Liver (tissue), 9 donors: ENCODE data around the gene ROM1. TPM values are rescaled to one million over a fixed set of nuclear protein-coding genes. Genes with fewer than 3 reads are reported as not detected.
A peak's percentile ranks its signal among the peaks of the same experiment; 100 is the strongest.

ENCODE experiments used
- DNase-seq: peaks from one replicate; pipeline ENCODE4 v3.0.0-alpha.2; 2017; ENCODE audit warnings: low spot score
- H3K27ac ChIP-seq, 2 donors: one replicate each; pipeline ENCODE4 v1.7.0; 2013; ENCODE audit warnings: inconsistent platforms in 2 of 2, low read length in 2 of 2, control low read depth in 1 of 2, low read depth in 1 of 2, mild to moderate bottlenecking in 1 of 2
- H3K27me3 ChIP-seq, 4 donors: one replicate each; pipeline versions ENCODE4 v1.6.1 to v1.7.0; 2013; ENCODE audit warnings: low read length in 3 of 4, inconsistent platforms in 1 of 4, mild to moderate bottlenecking in 1 of 4, moderate library complexity in 1 of 4; ENCODE audit not compliant: control insufficient read depth in 4 of 4, insufficient read depth in 4 of 4
- H3K36me3 ChIP-seq, 4 donors: one replicate each; pipeline versions ENCODE4 v1.6.1 to v1.7.0; 2013; ENCODE audit warnings: low read length in 3 of 4, mild to moderate bottlenecking in 3 of 4, low read depth in 1 of 4, moderate library complexity in 1 of 4; ENCODE audit not compliant: control insufficient read depth in 4 of 4, insufficient read depth in 3 of 4
- H3K4me1 ChIP-seq, 4 donors: one replicate each; pipeline versions ENCODE4 v1.6.1 to v1.7.0; 2013; ENCODE audit warnings: low read length in 3 of 4, mild to moderate bottlenecking in 3 of 4, moderate library complexity in 1 of 4; ENCODE audit not compliant: control insufficient read depth in 4 of 4, insufficient read depth in 4 of 4
- H3K4me3 ChIP-seq, 3 donors: one replicate each; pipeline versions ENCODE4 v1.6.1 to v1.7.0; 2013; ENCODE audit warnings: low read length in 3 of 3, control low read depth in 1 of 3, low read depth in 1 of 3, mild to moderate bottlenecking in 1 of 3
- H3K9ac ChIP-seq, 2 donors: one replicate each; pipeline ENCODE4 v1.7.0; 2013; ENCODE audit warnings: low read length in 2 of 2, mild to moderate bottlenecking in 2 of 2, moderate library complexity in 2 of 2, control low read depth in 1 of 2, low read depth in 1 of 2
- H3K9me3 ChIP-seq, 4 donors: one replicate each; pipeline versions ENCODE4 v1.6.1 to v1.7.0; 2013; ENCODE audit warnings: low read length in 3 of 4; ENCODE audit not compliant: control insufficient read depth in 4 of 4
- EGR1 ChIP-seq, 2 donors: IDR thresholded peaks; 2 replicates each; pipeline ENCODE4 v1.6.1; 2016 to 2018; ENCODE audit warnings: antibody characterized with exemption in 2 of 2, low read depth in 2 of 2
- FOXA1 ChIP-seq: IDR thresholded peaks from 2 replicates; pipeline ENCODE4 v1.6.1; 2016; ENCODE audit warnings: antibody characterized with exemption
- FOXA2 ChIP-seq: IDR thresholded peaks from 2 replicates; pipeline ENCODE4 v1.6.1; 2016; ENCODE audit warnings: antibody characterized with exemption
- GABPA ChIP-seq, 2 donors: IDR thresholded peaks in 1 of 2; conservative IDR thresholded peaks in 1 of 2; 2 replicates each; pipeline ENCODE4 v1.6.1; 2016; ENCODE audit warnings: antibody characterized with exemption in 2 of 2, mild to moderate bottlenecking in 1 of 2, moderate library complexity in 1 of 2
- HNF4A ChIP-seq, 2 donors: conservative IDR thresholded peaks; 2 replicates each; pipeline ENCODE4 v1.6.1; 2016; ENCODE audit warnings: antibody characterized with exemption in 2 of 2, mild to moderate bottlenecking in 2 of 2
- HNF4G ChIP-seq: IDR thresholded peaks from 2 replicates; pipeline ENCODE4 v1.6.1; 2016; ENCODE audit warnings: antibody characterized with exemption
- JUND ChIP-seq, 2 donors: IDR thresholded peaks; 2 replicates each; pipeline ENCODE4 v1.6.1; 2016; ENCODE audit warnings: antibody characterized with exemption in 2 of 2
- RAD21 ChIP-seq, 2 donors: IDR thresholded peaks; 2 replicates each; pipeline ENCODE4 v1.6.1; 2016; ENCODE audit warnings: antibody characterized with exemption in 2 of 2, mild to moderate bottlenecking in 2 of 2
- RXRA ChIP-seq, 2 donors: IDR thresholded peaks; 2 replicates each; pipeline ENCODE4 v1.6.1; 2017 to 2018; ENCODE audit warnings: antibody characterized with exemption in 2 of 2, mild to moderate bottlenecking in 1 of 2
- SP1 ChIP-seq: IDR thresholded peaks from 2 replicates; pipeline ENCODE4 v1.6.1; 2018; ENCODE audit warnings: antibody characterized with exemption, mild to moderate bottlenecking
- TAF1 ChIP-seq: conservative IDR thresholded peaks from 2 replicates; pipeline ENCODE4 v1.6.1; 2016; ENCODE audit warnings: antibody characterized with exemption, mild to moderate bottlenecking
- YY1 ChIP-seq: IDR thresholded peaks from 2 replicates; pipeline ENCODE4 v1.6.1; 2016; ENCODE audit warnings: antibody characterized with exemption, mild to moderate bottlenecking
- WGBS: extraction: QIAGEN DNeasy Blood & Tissue Kit; methylation state at CpG from one replicate; pipeline ENCODE4 v1.1.7; 2013; 5-methylcytosine and 5-hydroxymethylcytosine counted together
- polyA plus RNA-seq, 2 donors: library from polyadenylated mRNA; stranded (reverse) in 1 of 2; unstranded in 1 of 2; fragments of 200-250 nt in 1 of 2; fragments of >200 nt in 1 of 2; fragmentation: Nextera tagmentation in 1 of 2; extraction: Ambion mirVana in 1 of 2; gene quantifications; one replicate each; pipeline versions ENCODE4 v1.2.1 to v1.2.3, GENCODE V29; 2013 to 2015
- total RNA-seq, 2 donors: library from RNA; depleted of rRNA; stranded (reverse); fragments of >200 nt; gene quantifications; one replicate each; pipeline ENCODE4 v1.2.3, GENCODE V29; 2014
- TF ChIP-seq, protein P1 (sequence below): fragments of 150-350 bp; IDR thresholded peaks from 2 replicates; pipeline ENCODE4 v1.5.1; 2017; ENCODE audit warnings: improper control_type of control experiment, low read depth, low read length; ENCODE audit not compliant: missing input control
- TF ChIP-seq, protein P2 (sequence below): IDR thresholded peaks from 2 replicates; pipeline ENCODE4 v1.6.1; 2016; ENCODE audit warnings: antibody characterized with exemption
- TF ChIP-seq, protein P3 (sequence below): IDR thresholded peaks from 2 replicates; pipeline ENCODE4 v1.6.1; 2016; ENCODE audit warnings: antibody characterized with exemption
- TF ChIP-seq, protein P4 (sequence below): IDR thresholded peaks from 2 replicates; pipeline ENCODE4 v1.6.1; 2016; ENCODE audit warnings: antibody characterized with exemption, mild to moderate bottlenecking
- TF ChIP-seq, protein P5 (sequence below): IDR thresholded peaks from 2 replicates; pipeline ENCODE4 v1.6.1; 2016; ENCODE audit warnings: antibody characterized with exemption
- donor health status: healthy.
- donor health status: healthy.
- donor health status: healthy.
- donor health status: healthy.
- donor health status: healthy.

ROM1 gene
- total and polyA plus RNA-seq, 4 donors = 0.84 to 3.9 (median 1.1) TPM

DNA sequence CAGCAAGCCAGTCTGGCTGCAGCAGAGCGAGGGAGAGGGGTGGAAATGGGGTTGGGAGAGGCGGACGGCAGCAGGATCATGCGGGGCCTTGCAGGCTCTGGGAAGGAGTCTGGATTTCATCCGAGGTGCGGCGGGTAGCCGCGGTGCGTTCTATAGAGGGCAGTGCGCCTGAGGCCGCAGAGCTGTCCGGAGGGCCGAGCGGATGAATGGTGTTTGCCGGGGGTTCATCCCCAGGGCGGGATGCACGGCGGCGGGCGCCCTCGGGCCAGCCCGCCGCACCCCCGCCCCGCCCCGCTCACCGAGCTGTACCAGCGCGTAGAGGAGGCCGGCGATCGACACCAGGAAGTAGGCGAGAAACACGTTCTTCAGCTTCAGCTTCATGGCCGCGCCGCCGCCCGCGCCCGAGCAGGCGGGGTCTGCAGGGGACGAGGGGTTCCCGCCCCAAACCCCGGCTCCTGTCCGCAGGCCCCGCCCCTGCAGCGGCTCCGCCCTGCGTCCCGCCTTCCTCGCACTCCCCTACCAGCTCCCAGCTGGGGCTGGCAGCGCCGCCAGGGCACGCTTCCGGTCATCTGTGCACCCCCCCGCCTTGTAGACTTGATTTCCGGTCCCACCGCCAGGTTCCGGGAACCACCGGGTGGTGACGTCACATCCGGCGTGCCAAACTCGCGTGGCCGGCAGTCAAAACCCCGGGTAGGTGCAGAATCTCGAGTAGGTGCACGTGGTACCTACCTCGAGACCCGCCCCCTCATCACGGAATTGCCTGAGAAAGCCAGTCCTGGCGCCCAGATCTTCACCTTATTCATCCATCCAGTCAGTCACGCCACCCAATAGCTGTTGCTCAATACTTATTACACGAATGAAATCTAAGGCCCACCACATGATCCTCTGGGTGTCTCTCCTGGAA, 8.8 kb downstream of the ROM1 start, which contains the start of gene B3GAT3:
Gene B3GAT3, minus strand, starts transcription at position 420 of the 904 bp plus-strand sequence. Its CDS starts 39 bp downstream, at position 381.
- peak; percentile 93 for DNase-seq
- Histone ChIP-seq H3K27ac (peak within 1 kb of the TSS; percentile 80 to 96), H3K36me3 (peaks cover 6 to 24% (median 19%) of the 10 kb centered on the region in 4 donors), H3K4me1 (peaks cover 4 to 17% (median 10%) of the 10 kb centered on the region in 4 donors), H3K9me3 (no peaks in the 10 kb centered on the region), H3K4me3 (peak within 1 kb of the TSS; percentile 68 to 89 (median 74)), H3K27me3 (no peaks in the 10 kb centered on the region), H3K9ac (peak within 1 kb of the TSS; percentile 33 to 77)
- under 1% methylated on average over 77 of the region's 77 CpGs for WGBS
- TF ChIP-seq, protein P1, sequence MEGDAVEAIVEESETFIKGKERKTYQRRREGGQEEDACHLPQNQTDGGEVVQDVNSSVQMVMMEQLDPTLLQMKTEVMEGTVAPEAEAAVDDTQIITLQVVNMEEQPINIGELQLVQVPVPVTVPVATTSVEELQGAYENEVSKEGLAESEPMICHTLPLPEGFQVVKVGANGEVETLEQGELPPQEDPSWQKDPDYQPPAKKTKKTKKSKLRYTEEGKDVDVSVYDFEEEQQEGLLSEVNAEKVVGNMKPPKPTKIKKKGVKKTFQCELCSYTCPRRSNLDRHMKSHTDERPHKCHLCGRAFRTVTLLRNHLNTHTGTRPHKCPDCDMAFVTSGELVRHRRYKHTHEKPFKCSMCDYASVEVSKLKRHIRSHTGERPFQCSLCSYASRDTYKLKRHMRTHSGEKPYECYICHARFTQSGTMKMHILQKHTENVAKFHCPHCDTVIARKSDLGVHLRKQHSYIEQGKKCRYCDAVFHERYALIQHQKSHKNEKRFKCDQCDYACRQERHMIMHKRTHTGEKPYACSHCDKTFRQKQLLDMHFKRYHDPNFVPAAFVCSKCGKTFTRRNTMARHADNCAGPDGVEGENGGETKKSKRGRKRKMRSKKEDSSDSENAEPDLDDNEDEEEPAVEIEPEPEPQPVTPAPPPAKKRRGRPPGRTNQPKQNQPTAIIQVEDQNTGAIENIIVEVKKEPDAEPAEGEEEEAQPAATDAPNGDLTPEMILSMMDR = peak; percentile 6
- TF ChIP-seq, protein P2, sequence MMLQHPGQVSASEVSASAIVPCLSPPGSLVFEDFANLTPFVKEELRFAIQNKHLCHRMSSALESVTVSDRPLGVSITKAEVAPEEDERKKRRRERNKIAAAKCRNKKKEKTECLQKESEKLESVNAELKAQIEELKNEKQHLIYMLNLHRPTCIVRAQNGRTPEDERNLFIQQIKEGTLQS = peak; percentile 40
- TF ChIP-seq RAD21 (IDR thresholded peaks at IDR 0.05) = no peak
- TF ChIP-seq, protein P3, sequence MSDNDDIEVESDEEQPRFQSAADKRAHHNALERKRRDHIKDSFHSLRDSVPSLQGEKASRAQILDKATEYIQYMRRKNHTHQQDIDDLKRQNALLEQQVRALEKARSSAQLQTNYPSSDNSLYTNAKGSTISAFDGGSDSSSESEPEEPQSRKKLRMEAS = peak; percentile 94
- TF ChIP-seq HNF4G = no peak
- peak; percentile 96 to 99 for TF ChIP-seq GABPA (IDR thresholded peaks at IDR 0.05 in 1 of 2, conservative IDR thresholded peaks at IDR 0.05 in 1 of 2)
- peak; percentile 83 for TF ChIP-seq SP1
- TF ChIP-seq EGR1 (IDR thresholded peaks at IDR 0.05; ENCODE audit: low read depth in 2 of 2) = peak; percentile 26 to 61
- TF ChIP-seq, protein P4, sequence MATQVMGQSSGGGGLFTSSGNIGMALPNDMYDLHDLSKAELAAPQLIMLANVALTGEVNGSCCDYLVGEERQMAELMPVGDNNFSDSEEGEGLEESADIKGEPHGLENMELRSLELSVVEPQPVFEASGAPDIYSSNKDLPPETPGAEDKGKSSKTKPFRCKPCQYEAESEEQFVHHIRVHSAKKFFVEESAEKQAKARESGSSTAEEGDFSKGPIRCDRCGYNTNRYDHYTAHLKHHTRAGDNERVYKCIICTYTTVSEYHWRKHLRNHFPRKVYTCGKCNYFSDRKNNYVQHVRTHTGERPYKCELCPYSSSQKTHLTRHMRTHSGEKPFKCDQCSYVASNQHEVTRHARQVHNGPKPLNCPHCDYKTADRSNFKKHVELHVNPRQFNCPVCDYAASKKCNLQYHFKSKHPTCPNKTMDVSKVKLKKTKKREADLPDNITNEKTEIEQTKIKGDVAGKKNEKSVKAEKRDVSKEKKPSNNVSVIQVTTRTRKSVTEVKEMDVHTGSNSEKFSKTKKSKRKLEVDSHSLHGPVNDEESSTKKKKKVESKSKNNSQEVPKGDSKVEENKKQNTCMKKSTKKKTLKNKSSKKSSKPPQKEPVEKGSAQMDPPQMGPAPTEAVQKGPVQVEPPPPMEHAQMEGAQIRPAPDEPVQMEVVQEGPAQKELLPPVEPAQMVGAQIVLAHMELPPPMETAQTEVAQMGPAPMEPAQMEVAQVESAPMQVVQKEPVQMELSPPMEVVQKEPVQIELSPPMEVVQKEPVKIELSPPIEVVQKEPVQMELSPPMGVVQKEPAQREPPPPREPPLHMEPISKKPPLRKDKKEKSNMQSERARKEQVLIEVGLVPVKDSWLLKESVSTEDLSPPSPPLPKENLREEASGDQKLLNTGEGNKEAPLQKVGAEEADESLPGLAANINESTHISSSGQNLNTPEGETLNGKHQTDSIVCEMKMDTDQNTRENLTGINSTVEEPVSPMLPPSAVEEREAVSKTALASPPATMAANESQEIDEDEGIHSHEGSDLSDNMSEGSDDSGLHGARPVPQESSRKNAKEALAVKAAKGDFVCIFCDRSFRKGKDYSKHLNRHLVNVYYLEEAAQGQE = peak; percentile 45
- TF ChIP-seq HNF4A (conservative IDR thresholded peaks at IDR 0.05) = peak in 1 of 2 donors; percentile 35
- TF ChIP-seq FOXA2 = no peak
- no peak for TF ChIP-seq FOXA1
- TF ChIP-seq, protein P5, sequence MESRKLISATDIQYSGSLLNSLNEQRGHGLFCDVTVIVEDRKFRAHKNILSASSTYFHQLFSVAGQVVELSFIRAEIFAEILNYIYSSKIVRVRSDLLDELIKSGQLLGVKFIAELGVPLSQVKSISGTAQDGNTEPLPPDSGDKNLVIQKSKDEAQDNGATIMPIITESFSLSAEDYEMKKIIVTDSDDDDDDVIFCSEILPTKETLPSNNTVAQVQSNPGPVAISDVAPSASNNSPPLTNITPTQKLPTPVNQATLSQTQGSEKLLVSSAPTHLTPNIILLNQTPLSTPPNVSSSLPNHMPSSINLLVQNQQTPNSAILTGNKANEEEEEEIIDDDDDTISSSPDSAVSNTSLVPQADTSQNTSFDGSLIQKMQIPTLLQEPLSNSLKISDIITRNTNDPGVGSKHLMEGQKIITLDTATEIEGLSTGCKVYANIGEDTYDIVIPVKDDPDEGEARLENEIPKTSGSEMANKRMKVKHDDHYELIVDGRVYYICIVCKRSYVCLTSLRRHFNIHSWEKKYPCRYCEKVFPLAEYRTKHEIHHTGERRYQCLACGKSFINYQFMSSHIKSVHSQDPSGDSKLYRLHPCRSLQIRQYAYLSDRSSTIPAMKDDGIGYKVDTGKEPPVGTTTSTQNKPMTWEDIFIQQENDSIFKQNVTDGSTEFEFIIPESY = peak; percentile 82
- TF ChIP-seq RXRA (IDR thresholded peaks at IDR 0.05) = peak; percentile 35 to 38
- TF ChIP-seq JUND (IDR thresholded peaks at IDR 0.05) = peak; percentile 78 to 88
- TF ChIP-seq TAF1 = no peak
- peak; percentile 61 for TF ChIP-seq YY1
